HG03097 (cell line): ENCODE measurements around the gene COL16A1.

Source experiments
- ATAC-seq: cut with Tn5 transposase; IDR thresholded peaks from one replicate; pipeline ENCODE4 v1.9.1; 2021; ENCODE audit not compliant: unreplicated experiment, low FRiP score

Gene COL16A1

DNA sequence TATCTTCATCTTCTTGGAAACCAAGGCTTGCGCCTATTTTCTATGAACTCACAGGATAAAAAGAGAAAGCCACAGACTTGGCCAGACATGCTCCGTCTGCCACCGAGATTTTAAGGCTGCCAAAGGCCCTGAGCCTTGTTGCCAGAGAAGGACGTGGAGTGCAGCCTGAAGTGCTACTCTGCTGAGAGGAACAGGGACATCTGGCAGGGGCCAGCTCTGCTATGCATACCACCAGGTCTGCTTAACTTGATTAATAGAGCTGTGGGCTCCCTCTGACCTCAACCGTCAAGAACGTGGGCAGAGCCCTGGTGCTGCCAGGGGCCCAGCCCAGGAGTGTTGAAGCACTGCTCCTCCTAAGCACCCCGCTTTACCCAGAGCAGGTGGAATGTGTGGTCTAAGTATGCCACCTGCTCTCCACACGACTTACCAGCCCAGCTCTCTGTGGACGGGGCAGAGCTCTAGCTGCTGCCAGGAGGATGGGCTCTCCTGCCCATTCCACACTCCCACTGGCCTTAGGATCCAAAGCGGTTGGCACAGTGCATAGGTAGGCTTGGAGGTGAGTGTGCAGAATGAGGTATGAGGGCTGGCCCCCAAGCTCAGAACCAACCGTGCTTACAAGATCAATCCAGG, 75.8 kb downstream of the COL16A1 start:
- no peak for ATAC-seq

DNA sequence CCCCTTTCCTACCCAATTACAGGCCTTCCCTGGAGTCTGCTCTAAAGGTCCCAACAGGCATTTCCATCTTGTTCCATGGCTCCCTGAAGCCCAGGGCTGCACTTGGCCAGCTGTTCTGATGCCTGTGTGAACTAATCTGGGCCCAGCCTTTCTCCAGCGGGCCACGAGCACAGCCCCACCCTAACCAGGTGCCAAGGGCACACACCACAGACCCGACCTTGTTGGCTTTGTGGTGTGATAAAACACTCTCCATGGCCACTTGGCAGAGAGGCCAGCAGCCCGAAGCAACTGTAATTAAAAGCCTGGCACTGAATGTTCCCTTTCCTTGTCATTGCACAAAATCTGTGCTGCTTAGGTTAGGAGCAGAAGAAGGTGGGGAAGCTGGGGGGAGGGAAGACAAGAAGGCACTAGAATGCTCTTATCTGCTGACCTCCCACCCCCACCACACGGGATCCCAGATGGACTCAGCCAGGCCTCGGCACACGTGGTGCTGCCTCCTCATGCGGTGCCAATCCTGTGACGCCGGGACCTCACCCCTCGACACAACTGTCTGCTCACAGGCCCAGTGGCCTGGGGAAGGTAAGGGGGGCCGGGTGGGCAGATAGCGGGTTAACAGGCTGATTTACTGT, 76.4 kb downstream of the COL16A1 start:
- ATAC-seq = no peak

DNA sequence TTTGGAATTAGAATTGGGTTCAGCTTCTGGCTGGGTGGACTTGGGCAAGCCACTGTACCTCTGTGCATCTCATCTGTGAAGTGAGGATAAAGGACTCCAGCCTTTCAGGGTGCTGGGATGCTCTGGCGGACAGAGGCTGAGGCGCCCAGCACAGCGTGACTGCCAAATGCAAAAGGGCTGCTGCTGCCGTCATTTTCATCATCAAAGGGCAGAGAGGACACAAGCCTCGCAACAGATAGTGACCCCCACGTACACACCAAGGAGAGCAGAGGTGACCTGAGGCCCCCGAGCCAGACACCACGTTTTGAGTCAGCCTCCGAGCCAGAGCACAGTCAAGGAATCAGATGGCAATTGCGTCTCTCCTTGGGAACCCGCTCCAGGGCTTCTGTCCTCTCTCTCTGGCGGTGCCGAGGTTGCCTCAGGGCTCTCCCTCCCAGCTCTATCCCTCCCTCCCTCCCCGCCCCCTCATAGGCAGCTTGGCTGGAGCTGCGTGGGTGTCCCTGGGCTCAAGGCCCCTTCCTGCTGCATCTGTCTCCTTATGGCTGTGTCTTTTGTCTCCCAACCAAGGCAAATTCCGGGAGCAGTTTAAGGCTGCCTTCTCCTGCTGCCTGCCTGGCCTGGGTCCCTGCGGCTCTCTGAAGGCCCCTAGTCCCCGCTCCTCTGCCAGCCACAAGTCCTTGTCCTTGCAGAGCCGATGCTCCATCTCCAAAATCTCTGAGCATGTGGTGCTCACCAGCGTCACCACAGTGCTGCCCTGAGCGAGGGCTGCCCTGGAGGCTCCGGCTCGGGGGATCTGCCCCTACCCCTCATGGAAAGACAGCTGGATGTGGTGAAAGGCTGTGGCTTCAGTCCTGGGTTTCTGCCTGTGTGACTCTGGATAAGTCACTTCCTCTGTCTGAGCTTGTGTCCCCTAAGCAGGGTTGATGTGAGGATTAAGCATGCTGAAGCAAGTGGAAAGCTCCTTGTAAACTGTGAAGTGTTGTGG, 77.3 kb downstream of the COL16A1 start:
- ATAC-seq = no peak

DNA sequence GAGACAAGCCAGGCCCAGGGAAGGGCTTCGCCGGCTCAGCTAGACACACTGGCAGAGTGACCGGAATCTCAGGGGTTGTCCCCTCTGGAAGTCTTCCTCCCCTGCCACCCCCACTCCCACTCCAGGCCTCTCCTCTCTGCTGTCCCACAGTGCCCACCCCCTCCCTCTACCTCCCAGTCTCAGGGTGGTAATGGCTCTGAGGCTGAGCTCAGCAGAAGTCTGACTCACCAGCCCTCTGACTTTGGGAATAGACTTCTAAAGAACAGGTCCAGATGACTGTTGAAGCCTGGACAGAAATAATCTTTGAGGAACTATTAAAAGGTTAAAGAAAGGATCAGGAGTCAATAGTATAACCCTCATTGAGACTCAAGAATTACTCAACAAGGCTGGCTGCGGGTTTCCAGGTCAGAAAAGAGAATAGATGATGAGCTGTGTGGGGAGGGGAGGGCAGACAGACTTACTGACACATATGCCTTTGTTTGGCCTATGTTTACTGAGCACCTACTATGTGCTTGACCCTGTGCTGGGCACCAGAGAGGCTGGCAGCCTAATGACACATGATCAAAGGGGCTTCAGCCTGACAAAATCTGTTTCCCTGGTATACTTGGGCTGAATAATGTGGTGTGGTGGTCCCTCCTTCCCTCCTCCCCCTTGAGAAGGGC, 78.1 kb downstream of the COL16A1 start:
- ATAC-seq = no peak

DNA sequence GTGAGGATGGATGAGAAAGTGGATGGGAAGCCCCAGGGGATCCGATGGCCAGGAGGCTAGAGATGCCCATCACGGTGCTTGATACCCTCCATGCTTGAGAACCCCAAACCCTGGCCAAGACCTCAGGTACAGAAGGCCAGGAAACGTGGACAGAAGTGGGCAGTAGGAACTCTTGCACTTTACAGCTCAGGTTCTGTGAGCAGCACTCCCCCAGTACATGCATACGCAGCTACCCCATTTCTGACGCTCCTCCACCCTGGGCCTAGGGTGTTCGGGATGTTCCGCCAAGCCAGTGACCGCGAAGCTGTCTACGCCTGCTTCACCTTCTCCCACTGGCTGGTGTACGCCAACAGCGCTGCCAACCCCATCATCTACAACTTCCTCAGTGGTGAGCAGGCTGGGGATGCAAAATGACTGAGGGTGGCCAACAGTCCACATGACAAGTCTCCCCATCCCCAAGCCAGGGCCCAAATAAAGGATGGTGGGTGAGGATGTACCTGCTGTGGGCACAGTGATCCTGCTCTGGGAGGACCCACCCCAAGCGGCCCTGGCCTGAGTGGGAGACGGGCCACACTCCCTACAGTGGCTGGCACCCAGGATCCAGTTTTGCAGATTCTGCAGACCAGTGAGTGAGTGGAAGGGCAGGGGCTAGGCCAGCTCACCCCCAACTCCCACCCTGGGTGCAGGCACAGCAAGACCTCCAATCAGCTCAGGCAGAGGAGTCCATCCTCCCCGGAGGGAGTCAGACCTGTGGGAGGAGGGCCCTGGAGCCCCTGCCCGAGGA, 78.9 kb downstream of the COL16A1 start:
- no peak for ATAC-seq

DNA sequence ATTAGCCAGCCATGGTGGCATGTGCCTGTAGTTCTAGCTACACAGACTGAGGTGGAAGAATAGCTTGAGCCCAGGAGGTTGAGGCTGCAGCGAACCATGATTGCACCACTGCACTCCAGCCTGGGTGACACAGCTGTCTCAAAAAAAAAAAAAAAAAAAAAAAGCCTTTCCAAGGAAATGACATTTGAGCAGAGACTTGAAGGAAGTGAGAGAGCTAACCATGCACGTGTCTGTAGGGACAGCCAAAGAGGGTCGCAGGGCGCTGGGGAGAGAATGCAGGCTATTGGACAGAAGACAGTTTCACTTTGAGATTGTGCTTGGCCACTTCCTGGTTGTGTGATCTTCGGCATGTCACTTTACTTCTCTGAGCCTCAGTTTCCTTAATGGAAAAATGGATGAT, 79.5 kb downstream of the COL16A1 start:
- ATAC-seq = no peak

DNA sequence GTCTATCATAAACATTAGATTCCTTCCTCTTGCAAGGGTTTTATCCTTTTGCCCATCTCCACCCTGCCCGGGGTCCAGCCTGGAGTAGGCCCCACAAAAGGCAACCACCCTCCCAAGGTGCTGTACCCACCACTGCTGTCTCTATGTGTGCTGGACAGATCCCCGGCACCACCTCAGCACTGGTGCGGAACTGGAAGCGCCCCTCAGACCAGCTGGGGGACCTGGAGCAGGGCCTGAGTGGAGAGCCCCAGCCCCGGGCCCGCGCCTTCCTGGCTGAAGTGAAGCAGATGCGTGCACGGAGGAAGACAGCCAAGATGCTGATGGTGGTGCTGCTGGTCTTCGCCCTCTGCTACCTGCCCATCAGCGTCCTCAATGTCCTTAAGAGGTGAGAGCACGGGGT, 80.5 kb downstream of the COL16A1 start:
- ATAC-seq = no peak

DNA sequence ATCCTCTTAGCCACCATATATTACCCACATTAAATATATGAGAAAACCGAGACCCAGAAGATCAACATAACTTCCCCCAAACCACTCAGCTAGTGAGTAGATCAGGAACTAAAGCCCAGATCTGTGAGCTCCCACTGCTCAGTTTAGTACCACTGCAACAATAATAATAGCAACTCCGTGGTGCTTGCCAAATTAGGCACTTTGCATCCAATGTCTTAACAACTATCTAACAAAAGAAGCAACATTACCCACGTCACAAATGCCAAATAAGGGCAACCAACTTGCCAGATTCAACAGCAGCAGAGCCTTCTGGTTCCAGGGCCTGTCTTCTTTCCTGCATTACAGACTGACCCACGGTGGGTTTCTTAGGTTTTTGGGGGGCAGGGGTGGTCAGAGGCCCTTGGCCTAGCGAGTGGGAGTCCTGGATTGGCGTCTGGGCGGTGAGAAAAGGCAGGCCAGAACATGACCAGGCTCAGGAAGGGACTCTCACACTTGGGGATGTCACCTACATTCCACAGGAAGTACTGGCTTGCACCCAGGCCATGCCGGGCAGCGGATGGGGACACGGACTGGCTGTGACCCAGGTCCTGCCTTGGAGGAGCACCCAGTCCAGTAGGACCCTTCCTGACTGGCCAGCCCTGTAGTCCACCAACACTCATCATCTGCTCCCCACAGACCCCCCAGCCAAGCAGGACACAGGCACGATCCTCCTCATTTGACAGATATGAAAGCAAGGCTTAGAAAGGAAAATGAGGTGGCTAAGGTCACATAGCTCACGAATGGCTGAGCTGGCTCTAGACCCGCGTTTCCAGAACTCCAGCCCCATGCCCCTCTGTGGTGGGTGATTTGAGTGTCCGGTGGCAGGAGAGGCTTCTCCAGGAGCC, 81.7 kb downstream of the COL16A1 start:
- no peak for ATAC-seq

DNA sequence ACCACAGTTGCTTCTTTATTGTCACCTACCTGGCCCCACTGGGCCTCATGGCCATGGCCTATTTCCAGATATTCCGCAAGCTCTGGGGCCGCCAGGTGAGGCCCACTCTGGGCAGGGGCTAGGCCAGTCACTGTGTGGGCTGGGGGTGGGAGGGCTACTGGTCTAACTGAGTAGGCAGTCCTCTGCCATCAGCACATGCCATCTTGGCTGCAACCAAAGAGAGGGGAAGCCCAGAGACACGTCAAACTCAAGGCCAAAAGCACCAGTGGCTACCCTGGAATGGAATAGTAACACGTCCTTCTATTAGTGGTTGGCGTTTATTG, 82.4 kb downstream of the COL16A1 start:
- ATAC-seq = no peak

DNA sequence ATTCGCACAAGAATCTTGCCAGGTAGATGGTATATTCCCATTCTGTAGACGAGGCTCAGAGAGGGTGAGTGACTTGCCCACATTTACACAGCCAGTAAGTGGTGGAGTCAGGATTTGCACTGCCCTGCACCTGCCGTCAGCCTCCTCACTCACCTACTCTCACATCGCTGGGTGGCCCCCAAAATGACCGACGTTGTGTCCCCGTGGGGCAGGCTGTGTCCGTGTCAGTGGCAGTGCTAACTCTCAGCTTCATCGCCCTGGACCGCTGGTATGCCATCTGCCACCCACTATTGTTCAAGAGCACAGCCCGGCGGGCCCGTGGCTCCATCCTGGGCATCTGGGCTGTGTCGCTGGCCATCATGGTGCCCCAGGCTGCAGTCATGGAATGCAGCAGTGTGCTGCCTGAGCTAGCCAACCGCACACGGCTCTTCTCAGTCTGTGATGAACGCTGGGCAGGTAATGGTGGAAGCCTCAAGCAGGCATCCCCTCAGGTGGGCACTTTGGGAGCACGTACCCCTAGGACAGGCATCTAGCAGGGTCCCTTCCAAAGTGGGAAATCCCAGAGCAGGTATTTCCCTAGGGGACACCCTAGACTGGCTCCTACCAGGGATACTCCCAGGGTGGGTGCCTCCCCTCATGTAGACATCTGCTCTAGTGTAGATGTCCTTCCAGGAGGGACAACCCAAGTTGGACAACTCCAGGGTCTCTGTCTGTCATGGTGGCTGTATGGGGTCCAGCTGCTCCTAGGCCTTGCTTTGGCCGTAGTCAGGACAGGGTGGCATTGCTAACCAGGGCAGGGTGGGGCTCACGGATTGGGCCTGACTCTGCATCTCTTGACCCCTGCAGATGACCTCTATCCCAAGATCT, 83.0 kb downstream of the COL16A1 start:
- ATAC-seq = no peak

DNA sequence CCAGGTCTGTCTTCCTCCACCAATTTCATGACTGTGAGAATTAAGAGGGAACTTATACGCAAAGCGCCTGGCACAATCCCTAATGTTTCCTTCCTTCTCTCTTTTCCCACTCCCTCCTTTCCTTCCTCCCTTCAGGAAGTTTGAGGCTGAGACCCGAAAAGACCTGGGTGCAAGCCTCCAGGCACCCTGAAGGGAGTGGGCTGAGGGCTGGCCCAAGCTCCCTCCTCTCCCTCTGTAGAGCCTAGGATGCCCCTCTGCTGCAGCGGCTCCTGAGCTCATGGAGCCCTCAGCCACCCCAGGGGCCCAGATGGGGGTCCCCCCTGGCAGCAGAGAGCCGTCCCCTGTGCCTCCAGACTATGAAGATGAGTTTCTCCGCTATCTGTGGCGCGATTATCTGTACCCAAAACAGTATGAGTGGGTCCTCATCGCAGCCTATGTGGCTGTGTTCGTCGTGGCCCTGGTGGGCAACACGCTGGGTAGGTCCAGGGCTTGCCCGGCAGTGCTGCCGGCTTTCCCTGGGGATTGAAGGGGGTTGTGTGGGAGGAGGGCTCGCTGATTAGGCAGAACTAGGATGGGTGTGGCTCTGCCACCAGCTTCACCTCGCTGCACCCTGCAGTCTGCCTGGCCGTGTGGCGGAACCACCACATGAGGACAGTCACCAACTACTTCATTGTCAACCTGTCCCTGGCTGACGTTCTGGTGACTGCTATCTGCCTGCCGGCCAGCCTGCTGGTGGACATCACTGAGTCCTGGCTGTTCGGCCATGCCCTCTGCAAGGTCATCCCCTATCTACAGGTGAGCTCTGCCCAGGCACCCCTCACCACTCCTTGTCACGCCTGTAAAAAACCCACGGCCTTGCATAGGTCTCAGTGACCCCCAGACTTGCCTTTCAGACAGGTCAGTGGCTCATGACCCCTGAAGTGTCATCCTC, 84.6 kb downstream of the COL16A1 start:
- no peak for ATAC-seq

DNA sequence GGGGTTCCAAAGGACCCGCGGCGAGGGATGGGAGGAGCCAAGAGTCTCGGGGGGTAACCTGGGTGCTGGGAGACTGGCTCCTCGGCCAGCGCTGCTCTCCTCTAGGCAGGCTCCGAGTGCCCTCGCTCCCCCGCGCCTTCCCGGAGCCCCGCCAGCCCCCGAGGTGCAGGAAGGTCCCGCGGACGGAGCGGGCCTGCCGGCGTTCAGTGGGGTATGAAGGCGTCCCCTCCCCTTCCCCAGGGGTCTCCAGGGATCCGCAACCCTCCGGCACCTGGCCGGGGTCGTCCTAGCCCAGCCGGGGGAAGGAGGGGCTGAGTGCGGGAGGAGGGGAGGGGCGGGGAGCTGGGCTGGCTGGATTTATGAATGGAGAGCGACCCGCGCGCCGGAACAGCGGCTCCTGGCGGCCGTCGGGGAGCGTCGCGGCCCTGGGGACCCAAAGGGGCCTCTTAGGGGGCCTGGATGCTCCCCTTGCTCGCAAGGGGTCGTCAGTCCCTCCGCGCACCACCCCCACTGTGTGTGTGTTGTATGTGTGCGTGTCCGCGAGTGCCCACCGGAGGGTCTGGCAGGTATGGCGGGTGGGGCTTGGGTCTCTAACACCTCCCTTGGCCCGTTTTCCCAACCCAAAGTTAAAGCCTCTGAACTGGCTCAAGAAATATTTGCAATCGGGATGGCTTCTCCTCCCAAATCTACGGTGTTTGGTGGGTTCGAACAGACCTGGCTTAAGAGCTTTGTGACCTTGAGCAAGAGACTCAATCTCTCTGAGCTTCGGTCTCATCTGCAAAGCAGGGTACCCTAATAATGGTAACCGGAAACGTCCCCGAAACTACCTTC, 85.7 kb downstream of the COL16A1 start:
- no peak for ATAC-seq

DNA sequence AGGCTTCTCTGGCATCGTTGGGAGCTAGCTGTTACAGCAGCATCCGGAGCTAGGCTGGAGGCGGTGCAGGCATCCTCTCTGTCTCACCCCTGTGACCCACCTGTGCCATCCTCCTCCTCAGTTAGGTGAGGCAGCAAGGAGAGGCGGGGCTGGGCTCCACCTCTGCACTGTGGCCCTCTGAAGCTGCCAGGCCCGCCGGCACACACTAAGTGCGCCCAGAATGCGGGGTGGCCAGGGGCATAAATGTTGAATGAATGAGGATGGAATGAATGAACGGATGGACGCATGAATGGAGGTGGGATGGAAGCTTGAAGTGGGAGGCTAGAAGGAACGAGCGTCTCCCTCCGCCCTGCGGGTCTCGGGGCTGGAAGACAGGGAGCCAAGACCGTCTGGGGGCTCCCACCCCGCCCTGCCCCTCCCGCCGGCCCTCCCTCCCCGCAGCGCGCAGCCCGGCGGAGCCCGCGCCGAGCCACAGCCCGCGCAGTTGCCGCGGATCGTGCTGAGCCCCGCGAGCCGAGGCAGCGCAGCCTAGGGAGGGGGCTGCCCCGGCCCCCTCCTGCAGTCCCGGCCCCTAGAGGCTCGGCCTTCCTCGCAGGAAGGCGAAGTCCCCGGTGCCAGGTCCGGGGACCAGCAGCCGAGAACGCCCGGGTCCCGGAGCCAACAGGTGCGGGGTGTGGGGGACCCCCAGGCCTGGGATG, 86.5 kb downstream of the COL16A1 start, which contains the start of gene HCRTR1:
TSS of gene HCRTR1 (plus strand) at position 472 of the 698 bp plus-strand sequence. CDS start 1,504 bp downstream, outside the sequence.
- no peak for ATAC-seq

DNA sequence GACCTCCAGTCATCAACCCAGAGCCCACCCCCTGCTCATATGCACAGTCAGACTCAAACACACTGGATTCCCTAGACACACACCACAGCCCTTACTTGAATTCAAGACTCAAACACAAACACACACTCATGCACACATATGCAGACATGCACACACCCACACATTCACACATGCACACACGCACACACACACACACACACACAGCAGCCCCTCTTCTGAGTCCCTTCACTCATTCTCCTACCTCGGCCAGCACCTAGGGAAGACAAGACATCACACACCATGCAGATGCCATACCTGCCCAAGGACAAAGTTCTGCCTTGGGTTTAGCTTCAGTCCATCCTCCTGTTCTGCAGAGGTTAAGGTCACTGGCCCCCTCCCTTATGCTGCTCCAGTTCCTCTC, 87.9 kb downstream of the COL16A1 start:
- ATAC-seq = no peak

DNA sequence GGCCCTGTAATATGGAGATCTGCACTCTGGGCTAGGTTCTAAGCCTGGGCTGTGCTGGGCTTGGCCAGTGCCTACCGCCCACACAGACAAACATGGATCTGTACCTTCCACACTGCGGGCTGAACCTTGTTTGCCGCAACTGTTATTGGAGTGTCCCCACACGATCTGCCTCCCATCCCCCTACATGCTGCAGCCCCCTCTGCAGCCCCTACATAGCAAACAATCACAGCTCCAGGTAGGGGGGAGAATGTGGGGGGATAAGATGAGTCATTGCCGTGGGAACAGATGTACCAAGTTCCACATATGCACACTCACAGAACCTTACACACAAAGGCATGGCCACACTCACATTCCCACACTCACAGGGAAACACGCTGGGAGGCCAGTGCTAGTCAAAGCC, 88.4 kb downstream of the COL16A1 start:
- no peak for ATAC-seq
